Posterior cingulate gyrus (tissue), 11 donors: Measurements from ENCODE around the gene NBPF9.
"Not testable (repeated sequence)": the region's sequence is repeated elsewhere in the genome, so short reads cannot be mapped to it uniquely, and the experiment has no call there.

ENCODE experiments used
- DNase-seq, 10 donors: peaks; one replicate each; pipeline versions ENCODE4 v3.0.0 to v3.0.0-alpha.2; 2020 to 2021; ENCODE audit warnings: mixed read lengths in 3 of 10
- intact Hi-C: fragments of 100-400 bp; cut with DNase I; formaldehyde crosslinking; loops from one replicate; pipeline ENCODE4 v1.15.1; 2023

The NBPF9 gene

GRCh38 chr1:149016626-149017025, 86.7 kb downstream of the NBPF9 start:
- DNase-seq, intact Hi-C loops: not testable (repeated sequence)

GRCh38 chr1:149015522-149015921, 87.8 kb downstream of the NBPF9 start:
- DNase-seq, intact Hi-C loops: not testable (repeated sequence)

GRCh38 chr1:149013513-149013912, 89.8 kb downstream of the NBPF9 start:
- DNase-seq, intact Hi-C loops: not testable (repeated sequence)

- DNase-seq, intact Hi-C loops: not testable (repeated sequence)
These were observed 90.8 kb downstream of the NBPF9 start for GRCh38 chr1:149012599-149012998.

- DNase-seq = peak in 1 of 10 donors; percentile 62
- intact Hi-C loops = not testable (repeated sequence)
These were observed 93.6 kb downstream of the NBPF9 start for GRCh38 chr1:149009761-149010160.

GRCh38 chr1:149008769-149009168, 94.6 kb downstream of the NBPF9 start:
- intact Hi-C loops, DNase-seq: not testable (repeated sequence)

GRCh38 chr1:149008326-149008725, 95.0 kb downstream of the NBPF9 start:
- DNase-seq, intact Hi-C loops: not testable (repeated sequence)
